Measurements from ENCODE around the gene PRRT1B. TPM values are rescaled to one million over a fixed set of nuclear protein-coding genes. Genes with fewer than 3 reads are reported as not detected.

PRRT1B gene
- total RNA-seq (2021; fragmentation: NEBNext Ultra II Directional; extraction: Animal tissue kit (Norgen Biotek cat#: 25700)) = not detected
- long read RNA-seq = 0 reads

DNA sequence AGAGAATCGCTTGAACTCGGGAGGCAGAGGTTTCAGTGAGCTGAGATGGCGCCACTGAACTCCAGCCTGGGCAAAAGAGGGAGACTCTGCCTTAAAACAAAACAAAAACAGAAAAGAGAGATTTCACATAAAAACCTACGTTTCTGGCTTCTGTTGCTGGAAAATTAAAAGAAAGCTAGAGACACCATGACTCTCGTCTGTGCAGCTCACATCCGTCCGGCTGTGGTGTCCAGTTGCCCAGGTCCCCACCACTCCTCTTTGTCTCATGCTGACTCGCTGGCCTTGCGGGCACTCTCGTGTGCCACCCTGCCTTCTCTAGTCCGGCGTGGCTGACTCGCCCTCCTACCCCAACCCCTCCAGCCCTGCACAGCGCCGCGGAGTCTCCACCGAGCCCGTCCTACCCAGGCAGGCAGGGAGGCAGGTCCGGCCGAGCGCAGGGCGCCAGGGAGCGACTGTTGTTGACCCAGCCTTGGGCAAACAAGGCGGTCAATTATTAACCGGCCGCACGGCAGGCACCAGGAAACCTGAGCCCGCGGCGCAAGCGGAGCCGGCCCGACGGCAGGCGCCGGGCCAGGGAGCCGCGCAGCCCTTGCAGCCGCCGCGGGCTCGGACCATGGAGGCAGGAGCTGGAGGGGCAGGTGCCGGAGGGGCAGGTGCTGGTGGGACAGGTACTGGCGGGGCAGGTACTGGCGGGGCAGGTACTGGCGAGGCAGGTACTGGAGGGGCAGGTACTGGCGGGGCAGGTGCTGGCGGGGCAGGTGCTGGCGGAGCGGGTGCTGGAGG is at the start of gene PRRT1B:
Gene PRRT1B (plus strand): TSS at position 521 of the 783 bp plus-strand sequence. CDS start 93 bp downstream, at position 614.
- no peak within 1 kb of the TSS for H3K27ac Mint-ChIP-seq
- peaks cover 33% of the 10 kb centered on the region for H3K9me3 Mint-ChIP-seq
- H3K4me3 Mint-ChIP-seq = no peak within 1 kb of the TSS
- DNase-seq = no peak
- H3K27me3 Mint-ChIP-seq (ENCODE audit: insufficient read depth) = peaks cover 45% of the 10 kb centered on the region
- peaks cover 5% of the 10 kb centered on the region for H3K4me1 Mint-ChIP-seq (ENCODE audit: low read depth)
- peaks cover 24% of the 10 kb centered on the region for H3K36me3 Mint-ChIP-seq (ENCODE audit: low read depth)
- no peak for TF ChIP-seq CTCF (IDR thresholded peaks at IDR 0.05)

DNA sequence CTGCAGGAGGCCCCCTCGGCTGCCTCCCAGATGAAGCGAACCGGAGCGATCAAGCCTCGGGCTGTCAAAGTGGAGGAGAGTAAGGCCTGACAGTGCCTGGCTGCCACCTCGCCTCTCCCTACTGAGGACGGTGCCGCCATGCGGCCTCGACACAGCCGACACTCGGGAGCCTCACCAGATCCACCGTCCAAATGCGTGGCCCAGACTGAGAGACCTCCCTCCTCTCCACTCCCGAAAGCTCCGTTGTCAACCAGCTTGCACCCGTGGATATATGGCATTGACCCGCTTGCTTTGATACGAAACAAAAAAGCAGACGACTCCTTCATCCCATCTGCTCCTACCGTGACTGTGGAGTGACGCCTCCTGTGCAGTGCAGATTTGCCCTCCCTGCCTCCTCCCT is 49.5 kb upstream of the PRRT1B start:
- Mint-ChIP-seq H3K27me3 (ENCODE audit: insufficient read depth) (peaks cover 10% of the 10 kb centered on the region), H3K9me3 (no peaks in the 10 kb centered on the region), H3K27ac (no peak overlapping the region), H3K36me3 (ENCODE audit: low read depth) (peaks cover 10% of the 10 kb centered on the region), H3K4me1 (ENCODE audit: low read depth) (peaks cover 7% of the 10 kb centered on the region), H3K4me3 (no peak overlapping the region)
- TF ChIP-seq CTCF (IDR thresholded peaks at IDR 0.05) = no peak
- DNase-seq = no peak

DNA sequence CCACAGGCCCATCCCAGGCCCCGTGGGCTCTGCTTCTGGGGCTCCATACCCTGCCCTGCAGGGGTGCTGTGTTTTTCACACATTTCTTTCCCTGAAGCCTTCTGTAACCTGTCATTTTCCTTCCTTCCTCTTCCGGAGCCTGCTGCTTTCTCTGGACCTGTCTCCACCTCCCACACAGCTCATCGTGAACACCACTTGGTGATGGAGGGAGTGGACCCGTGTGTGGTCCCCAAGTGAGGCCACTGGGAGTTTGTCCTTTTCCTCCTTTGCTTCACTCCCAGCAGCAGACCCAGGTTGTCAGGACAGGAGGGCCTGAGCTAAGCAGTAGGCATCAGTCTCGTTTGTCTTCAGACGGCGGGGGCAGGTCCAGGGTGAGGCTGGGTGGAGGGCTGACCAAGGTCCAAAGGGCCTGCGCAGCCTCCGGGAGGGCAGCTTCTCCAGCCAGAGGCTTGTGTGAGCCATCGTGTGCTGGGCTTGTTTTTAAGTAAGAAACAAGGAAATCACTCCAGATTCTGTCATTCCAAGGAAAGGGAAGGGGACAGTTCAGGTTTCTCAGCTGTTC is 48.4 kb upstream of the PRRT1B start:
- Mint-ChIP-seq H3K36me3 (ENCODE audit: low read depth) (peaks cover 18% of the 10 kb centered on the region), H3K9me3 (no peaks in the 10 kb centered on the region), H3K27ac (no peak overlapping the region), H3K4me1 (ENCODE audit: low read depth) (peaks cover 15% of the 10 kb centered on the region), H3K27me3 (ENCODE audit: insufficient read depth) (peaks cover 13% of the 10 kb centered on the region), H3K4me3 (no peak overlapping the region)
- no peak for TF ChIP-seq CTCF (IDR thresholded peaks at IDR 0.05)
- no peak for DNase-seq

DNA sequence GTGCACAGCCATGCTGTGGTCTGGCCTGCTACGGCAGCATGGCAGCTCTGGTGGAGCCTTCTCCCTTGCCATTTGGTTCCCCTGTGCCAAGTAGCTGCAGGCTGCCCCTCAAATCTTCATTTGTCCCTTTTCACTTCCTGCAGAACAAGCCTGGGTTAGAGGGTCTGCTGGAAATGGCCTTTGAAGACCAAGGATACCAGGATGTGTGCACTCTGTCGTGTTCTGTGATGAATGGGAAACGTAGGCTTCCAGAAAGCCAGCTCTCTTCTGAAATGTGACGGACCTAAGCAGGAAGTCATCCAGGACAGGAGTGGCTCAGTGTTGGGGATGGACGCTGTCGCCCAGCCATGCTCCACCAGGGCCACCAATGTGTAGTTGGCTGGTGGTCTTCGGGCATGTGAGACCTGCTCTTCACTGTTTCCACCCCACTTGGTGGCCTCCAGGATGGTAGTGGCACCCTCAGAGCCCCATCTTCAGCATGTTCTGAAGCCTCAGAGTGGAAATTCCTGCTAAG is 46.0 kb upstream of the PRRT1B start:
- Mint-ChIP-seq H3K4me1 (ENCODE audit: low read depth) (peaks cover 27% of the 10 kb centered on the region), H3K4me3 (no peak overlapping the region), H3K27me3 (ENCODE audit: insufficient read depth) (peaks cover 29% of the 10 kb centered on the region), H3K9me3 (peaks cover 10% of the 10 kb centered on the region; the same call in 1 of the 2 replicates), H3K36me3 (ENCODE audit: low read depth) (peaks cover 20% of the 10 kb centered on the region), H3K27ac (no peak overlapping the region)
- no peak for TF ChIP-seq CTCF (IDR thresholded peaks at IDR 0.05)
- no peak for DNase-seq

GRCh38 chr9:131500377-131500776 is 44.9 kb upstream of the PRRT1B start:
- Mint-ChIP-seq H3K27me3 (ENCODE audit: insufficient read depth) (peaks cover 26% of the 10 kb centered on the region), H3K36me3 (ENCODE audit: low read depth) (peaks cover 19% of the 10 kb centered on the region), H3K4me3 (no peak overlapping the region), H3K27ac (peak overlapping the region; percentile 67; the same call in 1 of the 2 replicates), H3K4me1 (ENCODE audit: low read depth) (peaks cover 32% of the 10 kb centered on the region), H3K9me3 (peaks cover 10% of the 10 kb centered on the region; the same call in 1 of the 2 replicates)
- TF ChIP-seq CTCF (IDR thresholded peaks at IDR 0.05) = no peak
- no peak for DNase-seq

Data from HFFc6 (cell line).